ENCODE results near the gene HNRNPA3.
"Not testable (repeated sequence)": the region's sequence is repeated elsewhere in the genome, so short reads cannot be mapped to it uniquely, and the experiment has no call there.

HNRNPA3 gene

DNA sequence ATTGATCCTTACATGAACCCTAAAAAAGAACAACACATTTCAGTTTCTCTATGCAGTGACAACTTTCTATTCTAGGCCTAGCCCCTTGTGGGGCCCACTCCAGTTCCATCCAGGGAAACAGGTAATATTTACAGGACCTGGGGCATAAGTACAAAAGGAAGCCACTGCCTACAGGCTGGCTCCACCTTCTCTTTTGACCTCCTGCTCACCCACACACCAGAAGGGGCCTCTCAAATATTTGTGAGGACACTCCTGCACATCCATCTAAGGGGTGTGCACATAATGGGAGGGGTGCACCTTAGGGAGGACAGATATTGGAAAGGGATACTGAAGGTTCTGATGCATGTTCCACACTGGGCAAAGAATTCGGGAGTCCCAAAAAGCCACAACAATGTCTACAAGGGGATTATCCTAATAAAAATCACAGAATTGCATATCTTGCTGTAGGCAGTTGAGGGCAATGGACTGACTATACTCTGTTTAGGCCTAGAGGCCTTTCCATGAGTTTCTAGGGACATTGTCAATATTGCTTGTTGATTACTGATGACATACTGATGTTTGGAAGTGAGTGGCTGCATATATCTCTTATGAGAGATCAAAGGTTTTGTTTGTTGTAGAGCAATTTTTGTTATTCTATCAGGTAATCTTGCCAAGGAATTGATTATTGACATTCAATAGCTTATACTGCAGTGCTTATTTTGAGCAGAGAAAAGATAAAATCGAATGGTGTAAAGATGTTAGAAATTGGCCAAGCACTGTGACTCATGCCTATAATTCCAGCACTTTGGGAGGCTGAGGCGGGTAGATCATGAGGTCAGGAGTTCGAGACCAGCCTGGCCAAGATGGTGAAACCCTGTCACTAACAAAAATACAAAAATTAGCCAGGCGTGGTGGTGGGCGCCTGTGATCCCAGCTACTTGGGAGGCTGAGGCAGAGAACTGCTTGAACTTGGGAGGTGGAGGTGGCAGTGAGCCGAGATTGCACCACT is 23.8 kb upstream of the HNRNPA3 start:
- DNase-seq, result no peak

DNA sequence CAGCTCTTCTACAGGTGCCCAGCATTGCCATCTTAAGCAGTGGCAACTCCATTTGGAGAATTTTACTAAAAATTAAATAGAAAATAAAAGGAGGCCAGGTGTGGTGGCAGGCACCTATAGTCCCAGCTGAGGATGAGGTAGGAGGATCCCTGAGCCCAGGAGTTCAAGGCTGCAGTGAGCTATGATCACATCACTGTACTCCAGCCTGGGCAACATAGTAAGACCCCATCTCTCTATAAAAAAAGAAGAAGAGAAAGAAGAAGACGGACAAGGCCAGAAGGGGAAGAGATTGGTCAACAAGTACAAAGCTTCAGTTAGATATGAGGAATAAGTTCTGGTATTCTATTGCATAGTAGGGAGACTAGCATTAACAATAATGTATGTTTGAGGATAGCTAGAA is 21.7 kb upstream of the HNRNPA3 start:
- no peak for DNase-seq

DNA sequence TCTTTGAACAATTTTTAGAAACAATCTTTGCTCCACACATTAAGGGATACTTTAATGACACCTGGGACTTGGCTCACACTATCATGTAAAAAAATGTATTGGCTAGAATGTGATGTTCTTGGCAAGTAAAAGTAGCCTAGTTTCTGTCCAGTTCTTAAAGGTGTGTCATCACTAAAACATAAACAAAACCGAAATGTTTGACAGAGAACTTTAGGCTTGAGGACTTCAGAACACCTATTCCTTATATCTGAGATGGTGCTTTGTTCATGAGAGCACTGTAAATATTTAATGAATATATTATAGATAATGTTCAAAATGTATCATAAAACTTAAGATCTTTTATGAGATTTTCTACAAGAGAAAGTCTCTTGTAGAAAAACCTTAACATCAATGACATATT is 19.8 kb upstream of the HNRNPA3 start:
- DNase-seq, result no peak

GRCh38 chr2:177193240-177193639 is 19.4 kb upstream of the HNRNPA3 start:
- DNase-seq, result no peak

DNA sequence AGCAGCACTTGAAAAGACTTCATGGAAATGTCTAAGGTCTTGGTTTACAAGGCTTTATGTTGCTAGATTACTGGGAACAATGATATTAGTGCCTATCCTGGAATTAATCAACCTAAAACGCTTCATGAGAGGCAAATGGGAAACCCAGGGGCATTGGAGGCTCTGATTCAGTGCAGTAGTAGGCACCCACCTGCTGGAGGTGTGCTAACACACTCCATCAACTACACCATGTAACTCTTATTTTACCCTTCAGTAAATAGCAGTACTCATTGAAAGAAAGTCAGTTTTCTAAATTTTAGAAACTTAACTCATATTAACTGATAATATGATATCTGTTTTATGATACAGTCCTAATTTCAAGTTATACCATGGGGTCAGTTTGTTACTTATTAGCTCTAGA is 17.4 kb upstream of the HNRNPA3 start:
- DNase-seq, result no peak

- DNase-seq, result not testable (repeated sequence)
These were observed 12.2 kb upstream of the HNRNPA3 start for GRCh38 chr2:177200419-177200818.

DNA sequence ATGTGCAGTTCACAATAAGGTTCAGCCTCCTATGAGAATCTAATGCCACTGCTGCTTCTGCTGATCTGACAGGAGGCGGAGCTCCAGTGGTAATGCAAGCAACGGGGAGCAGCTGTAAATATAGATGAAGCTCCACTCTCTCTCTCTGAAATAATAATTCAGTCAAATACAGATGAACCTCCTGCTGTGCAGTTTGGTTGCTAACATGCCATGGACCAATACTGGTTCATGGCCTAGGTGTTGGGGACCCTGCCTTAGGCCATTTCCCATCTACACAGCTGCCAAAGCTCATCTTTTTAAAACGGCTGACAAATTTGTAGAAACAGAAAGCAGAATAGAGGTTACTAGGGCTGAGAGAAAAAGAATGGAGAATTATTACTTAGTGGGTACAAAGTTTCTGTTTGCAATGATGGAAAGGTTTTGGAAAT is 10.7 kb upstream of the HNRNPA3 start:
- peak in 1 of 56 donors; percentile 4 for DNase-seq

DNA sequence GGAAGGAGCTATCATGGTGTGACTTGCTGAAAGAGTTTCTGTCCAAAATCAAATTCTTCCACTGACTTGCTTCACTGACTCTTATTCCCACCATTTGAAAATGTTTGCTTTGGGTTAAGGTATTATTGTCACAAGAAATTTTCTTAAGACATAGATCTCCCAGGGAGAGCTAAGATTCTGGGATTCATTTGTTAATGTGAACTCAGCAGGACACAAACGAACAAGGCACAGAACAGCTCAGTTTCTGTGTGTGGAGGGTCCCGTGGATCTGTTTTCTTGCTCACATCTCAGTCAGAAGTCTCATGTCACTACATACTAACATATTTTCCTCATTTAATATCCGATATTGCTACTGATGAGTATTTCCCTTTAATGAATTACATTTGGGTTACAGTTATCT is 8.2 kb upstream of the HNRNPA3 start:
- DNase-seq, result no peak

- DNase-seq, result no peak
These were observed 5.5 kb upstream of the HNRNPA3 start for GRCh38 chr2:177207101-177207500.

DNA sequence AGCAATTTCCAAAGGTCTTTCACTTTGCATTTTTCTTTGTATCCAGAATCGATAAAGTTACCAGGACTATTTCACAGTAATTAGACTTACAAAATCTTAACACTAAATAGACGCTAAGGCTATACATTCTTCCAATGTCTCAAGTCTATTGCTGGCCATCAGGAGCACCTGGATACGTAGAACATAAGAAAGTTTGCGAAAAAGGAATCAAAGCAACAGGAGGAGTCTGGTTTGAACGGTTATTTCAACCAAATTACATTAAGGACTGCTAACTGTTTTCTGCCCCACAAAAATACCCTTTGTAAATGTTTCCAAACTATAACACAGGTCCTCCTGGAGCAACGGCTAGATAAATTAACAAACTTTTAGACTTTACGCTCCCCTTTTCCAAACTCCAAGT is 1.4 kb upstream of the HNRNPA3 start:
- no peak for DNase-seq

- no peak for DNase-seq
These were observed 953 bp upstream of the HNRNPA3 start for GRCh38 chr2:177211576-177212105.

GRCh38 chr2:177212891-177213856 is 580 bp downstream of the HNRNPA3 start:
- peak in 55 of 56 donors; percentile 27 to 98 (median 85) for DNase-seq

- DNase-seq, result no peak
These were observed 4.8 kb downstream of the HNRNPA3 start for GRCh38 chr2:177217247-177217843.

DNA sequence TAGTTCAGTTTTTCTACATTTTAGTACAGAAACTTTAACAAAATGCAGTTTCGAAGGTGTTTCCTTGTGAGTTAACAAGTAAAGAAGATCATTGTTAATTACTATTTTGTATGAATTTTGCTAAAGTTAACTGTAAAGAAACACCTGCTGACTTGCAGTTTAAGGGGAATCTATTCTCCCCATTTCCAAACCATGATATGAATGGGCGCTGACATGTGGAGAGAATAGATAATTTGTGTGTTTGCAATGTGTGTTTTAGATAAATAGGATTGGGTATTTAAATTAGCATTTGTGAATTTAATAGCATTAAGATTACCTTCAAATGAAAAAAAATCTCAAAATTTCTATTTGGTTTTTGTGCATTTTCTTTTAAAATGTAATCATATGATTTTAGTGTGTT is 7.2 kb downstream of the HNRNPA3 start:
- DNase-seq, result not testable (repeated sequence)

GRCh38 chr2:177221534-177221933 is 8.9 kb downstream of the HNRNPA3 start:
- no peak for DNase-seq

- no peak for DNase-seq
These were observed 9.4 kb downstream of the HNRNPA3 start for GRCh38 chr2:177221970-177222369.

DNA sequence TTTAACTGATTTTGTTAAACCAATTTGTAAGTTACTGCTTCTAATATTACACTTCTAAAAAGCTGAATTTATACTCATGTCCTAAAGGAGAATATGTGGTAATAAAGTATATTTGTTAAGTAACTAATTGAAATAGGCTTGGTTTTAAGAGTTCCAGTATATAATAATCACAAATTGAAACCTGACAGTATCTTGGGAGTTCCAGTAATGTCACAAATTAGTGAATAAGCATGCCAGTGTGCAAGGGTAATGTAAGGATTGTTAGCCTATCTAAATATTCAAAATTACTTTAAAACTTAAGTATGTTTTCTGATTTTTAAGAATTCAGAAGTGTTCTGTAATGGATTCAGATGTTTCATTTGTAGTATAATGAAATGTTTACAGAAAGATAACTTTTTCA is 10.8 kb downstream of the HNRNPA3 start:
- DNase-seq, result not testable (repeated sequence)

- DNase-seq, result no peak
These were observed 13.4 kb downstream of the HNRNPA3 start for GRCh38 chr2:177225965-177226360.

DNA sequence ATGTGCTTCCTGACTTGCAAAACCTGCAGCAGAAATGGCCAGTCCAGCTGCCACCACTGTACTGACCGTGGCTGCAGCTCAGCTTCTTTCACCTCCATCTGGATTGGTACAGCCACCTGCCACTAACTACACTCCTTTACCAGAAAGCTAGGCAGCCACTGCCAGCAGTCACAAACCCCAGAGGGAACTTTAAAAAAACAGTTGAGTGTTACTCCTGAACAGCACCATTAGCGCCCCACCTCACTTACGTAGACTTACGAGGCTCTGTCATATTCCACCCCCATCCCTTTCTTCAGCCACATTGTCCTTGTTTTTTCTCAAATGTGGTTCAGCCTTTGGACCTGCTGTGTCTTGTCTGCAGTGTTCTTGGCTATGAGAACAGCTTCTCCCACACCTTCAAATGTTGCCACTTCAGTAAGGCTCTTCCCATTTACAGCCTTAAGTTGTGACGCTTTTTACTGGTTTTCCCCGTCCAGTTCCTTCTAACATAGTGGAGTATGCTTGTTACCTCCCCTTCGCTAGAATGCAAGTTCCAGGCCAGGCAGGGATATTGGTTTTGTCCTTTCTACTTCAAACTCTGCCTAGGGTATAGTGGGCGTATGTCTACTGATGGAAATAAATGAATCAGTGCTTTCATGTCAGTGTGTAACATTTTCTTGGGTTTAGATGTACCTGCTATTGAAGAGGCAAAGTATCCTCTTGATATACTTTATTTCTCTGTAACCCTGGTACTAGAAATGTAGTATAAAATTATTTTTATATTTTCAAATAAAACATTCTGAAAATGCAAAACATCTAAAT is 17.0 kb downstream of the HNRNPA3 start:
- DNase-seq, result no peak

- no peak for DNase-seq
These were observed 18.7 kb downstream of the HNRNPA3 start for GRCh38 chr2:177231270-177231669.
